ENCODE data around the gene YDJC. TPM values are rescaled to one million over a fixed set of nuclear protein-coding genes. Genes with fewer than 3 reads are reported as not detected.
A peak's percentile ranks its signal among the peaks of the same experiment; 100 is the strongest.

YDJC gene
- total and polyA plus RNA-seq, 9 of the 15 experiments (the other 6 are each of a cell fraction or from before 2014, with no cell fraction given): 13.5 to 871 (median 164) TPM

DNA sequence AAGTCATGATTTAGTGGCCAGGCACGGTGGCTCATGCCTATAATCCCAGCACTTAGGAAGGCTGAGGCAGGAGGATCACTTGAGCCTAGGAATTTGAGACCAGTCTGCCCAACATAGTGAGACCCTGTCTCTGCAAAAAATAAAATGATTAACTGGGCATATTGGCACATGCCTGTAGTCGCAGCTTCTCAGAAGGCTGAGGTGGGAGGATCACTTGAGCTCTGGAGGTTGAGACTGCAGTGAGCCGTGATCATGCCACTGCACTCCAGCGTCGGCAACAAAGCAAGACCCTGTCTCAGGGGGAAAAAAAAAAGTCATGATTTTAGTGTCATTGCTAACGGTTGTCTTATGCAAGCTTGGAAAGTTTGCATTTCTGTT, 50.4 kb downstream of the YDJC start (continued):
- no peak for TF ChIP-seq KAT2B (IDR thresholded peaks at IDR 0.05; ENCODE audit: low read depth, low read length)
- TF ChIP-seq MBD2 (IDR thresholded peaks at IDR 0.05; ENCODE audit: borderline replicate concordance, low read depth): no peak
- peak; percentile 37; the same call in 1 of the 2 replicates for TF ChIP-seq ZNF121 (CRISPR knock-in tag; conservative IDR thresholded peaks at IDR 0.05)
- TF ChIP-seq NEUROD1 (IDR thresholded peaks at IDR 0.05; ENCODE audit: borderline replicate concordance, low read depth, low read length, partially characterized antibody): no peak
- no peak for TF ChIP-seq XRCC5 (IDR thresholded peaks at IDR 0.05; ENCODE audit: low read depth, low read length)
- no peak for TF ChIP-seq HDAC1 (IDR thresholded peaks at IDR 0.05)
- TF ChIP-seq TAF9B (IDR thresholded peaks at IDR 0.05; ENCODE audit: partially characterized antibody): no peak
- TF ChIP-seq, protein P1, sequence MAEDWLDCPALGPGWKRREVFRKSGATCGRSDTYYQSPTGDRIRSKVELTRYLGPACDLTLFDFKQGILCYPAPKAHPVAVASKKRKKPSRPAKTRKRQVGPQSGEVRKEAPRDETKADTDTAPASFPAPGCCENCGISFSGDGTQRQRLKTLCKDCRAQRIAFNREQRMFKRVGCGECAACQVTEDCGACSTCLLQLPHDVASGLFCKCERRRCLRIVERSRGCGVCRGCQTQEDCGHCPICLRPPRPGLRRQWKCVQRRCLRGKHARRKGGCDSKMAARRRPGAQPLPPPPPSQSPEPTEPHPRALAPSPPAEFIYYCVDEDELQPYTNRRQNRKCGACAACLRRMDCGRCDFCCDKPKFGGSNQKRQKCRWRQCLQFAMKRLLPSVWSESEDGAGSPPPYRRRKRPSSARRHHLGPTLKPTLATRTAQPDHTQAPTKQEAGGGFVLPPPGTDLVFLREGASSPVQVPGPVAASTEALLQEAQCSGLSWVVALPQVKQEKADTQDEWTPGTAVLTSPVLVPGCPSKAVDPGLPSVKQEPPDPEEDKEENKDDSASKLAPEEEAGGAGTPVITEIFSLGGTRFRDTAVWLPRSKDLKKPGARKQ (CRISPR knock-in tag; IDR thresholded peaks at IDR 0.05): peak; percentile 80; the same call in 1 of the 2 replicates
- TF ChIP-seq, protein P2, sequence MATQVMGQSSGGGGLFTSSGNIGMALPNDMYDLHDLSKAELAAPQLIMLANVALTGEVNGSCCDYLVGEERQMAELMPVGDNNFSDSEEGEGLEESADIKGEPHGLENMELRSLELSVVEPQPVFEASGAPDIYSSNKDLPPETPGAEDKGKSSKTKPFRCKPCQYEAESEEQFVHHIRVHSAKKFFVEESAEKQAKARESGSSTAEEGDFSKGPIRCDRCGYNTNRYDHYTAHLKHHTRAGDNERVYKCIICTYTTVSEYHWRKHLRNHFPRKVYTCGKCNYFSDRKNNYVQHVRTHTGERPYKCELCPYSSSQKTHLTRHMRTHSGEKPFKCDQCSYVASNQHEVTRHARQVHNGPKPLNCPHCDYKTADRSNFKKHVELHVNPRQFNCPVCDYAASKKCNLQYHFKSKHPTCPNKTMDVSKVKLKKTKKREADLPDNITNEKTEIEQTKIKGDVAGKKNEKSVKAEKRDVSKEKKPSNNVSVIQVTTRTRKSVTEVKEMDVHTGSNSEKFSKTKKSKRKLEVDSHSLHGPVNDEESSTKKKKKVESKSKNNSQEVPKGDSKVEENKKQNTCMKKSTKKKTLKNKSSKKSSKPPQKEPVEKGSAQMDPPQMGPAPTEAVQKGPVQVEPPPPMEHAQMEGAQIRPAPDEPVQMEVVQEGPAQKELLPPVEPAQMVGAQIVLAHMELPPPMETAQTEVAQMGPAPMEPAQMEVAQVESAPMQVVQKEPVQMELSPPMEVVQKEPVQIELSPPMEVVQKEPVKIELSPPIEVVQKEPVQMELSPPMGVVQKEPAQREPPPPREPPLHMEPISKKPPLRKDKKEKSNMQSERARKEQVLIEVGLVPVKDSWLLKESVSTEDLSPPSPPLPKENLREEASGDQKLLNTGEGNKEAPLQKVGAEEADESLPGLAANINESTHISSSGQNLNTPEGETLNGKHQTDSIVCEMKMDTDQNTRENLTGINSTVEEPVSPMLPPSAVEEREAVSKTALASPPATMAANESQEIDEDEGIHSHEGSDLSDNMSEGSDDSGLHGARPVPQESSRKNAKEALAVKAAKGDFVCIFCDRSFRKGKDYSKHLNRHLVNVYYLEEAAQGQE (IDR thresholded peaks at IDR 0.05; ENCODE audit: borderline replicate concordance): no peak
- TF ChIP-seq, protein P2 (CRISPR knock-in tag; IDR thresholded peaks at IDR 0.05; ENCODE audit: low read depth): no peak
- TF ChIP-seq ZC3H11A (IDR thresholded peaks at IDR 0.05; ENCODE audit: low read depth, low read length): peak; percentile 34; the same call in 1 of the 2 replicates
- TF ChIP-seq HOMEZ (CRISPR knock-in tag; IDR thresholded peaks at IDR 0.05): 0 out of 2 replicates have a peak, but pooled peaks have one; percentile 1
- TF ChIP-seq SMARCC2 (IDR thresholded peaks at IDR 0.05; ENCODE audit: low read depth): no peak
- no peak for TF ChIP-seq TEAD4 (IDR thresholded peaks at IDR 0.05; ENCODE audit: low read length)
- 0 out of 2 replicates have a peak, but pooled peaks have one; percentile 46 for TF ChIP-seq TEAD4 (CRISPR knock-in tag; IDR thresholded peaks at IDR 0.05; ENCODE audit: borderline replicate concordance)
- no peak for TF ChIP-seq ZFP91 (CRISPR knock-in tag; IDR thresholded peaks at IDR 0.05)
- no peak for TF ChIP-seq RB1 (IDR thresholded peaks at IDR 0.05; ENCODE audit: low read depth)

Data from K562 (cell line).